Osteocyte (in vitro differentiated cells): ENCODE results near the gene C2CD2L. TPM values are rescaled to one million over a fixed set of nuclear protein-coding genes. Genes with fewer than 3 reads are reported as not detected.
"Not testable (repeated sequence)": the region's sequence is repeated elsewhere in the genome, so short reads cannot be mapped to it uniquely, and the experiment has no call there.

Source experiments
- DNase-seq: peaks from one replicate; pipeline ENCODE4 v3.0.0; 2021; ENCODE audit warnings: mixed read lengths; ENCODE audit not compliant: unreplicated experiment; ENCODE audit errors: extremely low spot score
- H3K27ac Mint-ChIP-seq: one replicate; pipeline ENCODE4 v1.8.0; 2021; ENCODE audit warnings: mild to moderate bottlenecking, mixed read lengths; ENCODE audit not compliant: unreplicated experiment
- H3K27me3 Mint-ChIP-seq: one replicate; pipeline ENCODE4 v1.8.0; 2021; ENCODE audit warnings: mixed read lengths; ENCODE audit not compliant: unreplicated experiment
- H3K36me3 Mint-ChIP-seq: one replicate; pipeline ENCODE4 v1.8.0; 2021; ENCODE audit warnings: mixed read lengths; ENCODE audit not compliant: unreplicated experiment
- H3K4me1 Mint-ChIP-seq: one replicate; pipeline ENCODE4 v1.8.0; 2021; ENCODE audit warnings: mixed read lengths; ENCODE audit not compliant: unreplicated experiment
- H3K4me3 Mint-ChIP-seq: one replicate; pipeline ENCODE4 v1.8.0; 2021; ENCODE audit warnings: mild to moderate bottlenecking, moderate library complexity, mixed read lengths; ENCODE audit not compliant: unreplicated experiment
- H3K9me3 Mint-ChIP-seq: one replicate; pipeline ENCODE4 v1.8.0; 2021; ENCODE audit warnings: mixed read lengths; ENCODE audit not compliant: unreplicated experiment
- total RNA-seq: library from RNA; stranded (reverse); gene quantifications from 2 replicates; pipeline ENCODE4 v1.2.1, GENCODE V29; 2021
- TF ChIP-seq, protein P1 (sequence below): fragments of 200-600 bp; sonication (generic); IDR thresholded peaks from 2 replicates; pipeline ENCODE4 v1.5.0; 2021; ENCODE audit warnings: antibody characterized with exemption, mild to moderate bottlenecking, moderate library complexity

Gene C2CD2L
- total RNA-seq, 1 donor from 2014 or later = 11.7 TPM

DNA sequence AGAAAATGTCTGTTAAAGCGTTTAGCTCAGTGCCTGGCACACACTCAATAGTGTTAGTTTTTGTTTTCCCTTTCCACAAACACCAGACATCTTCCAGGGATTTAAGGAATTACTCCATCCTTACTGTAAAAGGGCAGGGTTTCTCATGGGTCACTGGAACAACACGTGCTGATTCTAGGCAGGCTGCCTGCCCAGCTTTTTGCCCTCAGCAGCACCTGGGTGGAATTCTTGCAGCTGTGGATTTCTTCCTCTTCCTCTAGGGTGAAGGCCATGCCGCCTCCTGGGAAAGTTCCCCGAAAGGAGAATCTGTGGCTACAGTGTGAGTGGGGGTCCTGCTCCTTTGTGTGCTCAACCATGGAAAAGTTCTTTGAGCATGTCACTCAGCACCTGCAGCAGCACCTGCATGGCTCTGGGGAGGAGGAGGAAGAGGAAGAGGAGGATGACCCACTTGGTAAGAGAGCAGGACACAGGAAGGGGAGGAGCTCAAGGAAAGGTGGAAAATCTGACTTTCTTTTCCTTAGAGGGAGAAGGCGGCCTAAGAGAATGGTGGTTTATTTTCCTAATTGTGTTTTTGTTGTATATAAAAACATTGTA, 19.6 kb downstream of the C2CD2L start:
- H3K36me3 Mint-ChIP-seq = peaks cover 28% of the 10 kb centered on the region
- H3K9me3 Mint-ChIP-seq = no peaks in the 10 kb centered on the region
- TF ChIP-seq, protein P1, sequence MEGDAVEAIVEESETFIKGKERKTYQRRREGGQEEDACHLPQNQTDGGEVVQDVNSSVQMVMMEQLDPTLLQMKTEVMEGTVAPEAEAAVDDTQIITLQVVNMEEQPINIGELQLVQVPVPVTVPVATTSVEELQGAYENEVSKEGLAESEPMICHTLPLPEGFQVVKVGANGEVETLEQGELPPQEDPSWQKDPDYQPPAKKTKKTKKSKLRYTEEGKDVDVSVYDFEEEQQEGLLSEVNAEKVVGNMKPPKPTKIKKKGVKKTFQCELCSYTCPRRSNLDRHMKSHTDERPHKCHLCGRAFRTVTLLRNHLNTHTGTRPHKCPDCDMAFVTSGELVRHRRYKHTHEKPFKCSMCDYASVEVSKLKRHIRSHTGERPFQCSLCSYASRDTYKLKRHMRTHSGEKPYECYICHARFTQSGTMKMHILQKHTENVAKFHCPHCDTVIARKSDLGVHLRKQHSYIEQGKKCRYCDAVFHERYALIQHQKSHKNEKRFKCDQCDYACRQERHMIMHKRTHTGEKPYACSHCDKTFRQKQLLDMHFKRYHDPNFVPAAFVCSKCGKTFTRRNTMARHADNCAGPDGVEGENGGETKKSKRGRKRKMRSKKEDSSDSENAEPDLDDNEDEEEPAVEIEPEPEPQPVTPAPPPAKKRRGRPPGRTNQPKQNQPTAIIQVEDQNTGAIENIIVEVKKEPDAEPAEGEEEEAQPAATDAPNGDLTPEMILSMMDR = no peak
- no peak for DNase-seq
- no peaks in the 10 kb centered on the region for H3K27me3 Mint-ChIP-seq
- H3K27ac Mint-ChIP-seq = no peak overlapping the region
- H3K4me1 Mint-ChIP-seq = peaks cover 12% of the 10 kb centered on the region
- no peak overlapping the region for H3K4me3 Mint-ChIP-seq

DNA sequence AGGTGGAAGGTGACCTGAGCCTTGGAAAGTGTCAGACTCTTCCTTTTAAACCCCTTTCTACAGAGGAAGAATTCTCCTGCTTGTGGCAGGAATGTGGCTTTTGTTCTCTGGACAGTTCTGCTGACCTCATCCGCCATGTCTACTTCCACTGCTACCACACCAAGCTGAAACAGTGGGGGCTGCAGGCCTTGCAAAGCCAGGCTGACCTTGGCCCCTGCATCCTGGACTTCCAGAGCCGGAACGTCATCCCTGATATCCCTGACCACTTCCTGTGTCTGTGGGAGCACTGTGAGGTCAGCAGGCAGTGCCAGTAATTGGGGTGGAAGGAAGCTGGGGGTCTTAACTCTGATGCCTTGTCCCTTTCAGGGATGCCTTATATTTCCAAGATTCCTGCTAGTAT, 23.5 kb downstream of the C2CD2L start:
- Mint-ChIP-seq H3K36me3 (peaks cover 41% of the 10 kb centered on the region), H3K9me3 (no peaks in the 10 kb centered on the region), H3K4me3 (no peak overlapping the region), H3K27ac (no peak overlapping the region), H3K27me3 (no peaks in the 10 kb centered on the region), H3K4me1 (no peaks in the 10 kb centered on the region)
- DNase-seq = no peak
- TF ChIP-seq, protein P1 = no peak

DNA sequence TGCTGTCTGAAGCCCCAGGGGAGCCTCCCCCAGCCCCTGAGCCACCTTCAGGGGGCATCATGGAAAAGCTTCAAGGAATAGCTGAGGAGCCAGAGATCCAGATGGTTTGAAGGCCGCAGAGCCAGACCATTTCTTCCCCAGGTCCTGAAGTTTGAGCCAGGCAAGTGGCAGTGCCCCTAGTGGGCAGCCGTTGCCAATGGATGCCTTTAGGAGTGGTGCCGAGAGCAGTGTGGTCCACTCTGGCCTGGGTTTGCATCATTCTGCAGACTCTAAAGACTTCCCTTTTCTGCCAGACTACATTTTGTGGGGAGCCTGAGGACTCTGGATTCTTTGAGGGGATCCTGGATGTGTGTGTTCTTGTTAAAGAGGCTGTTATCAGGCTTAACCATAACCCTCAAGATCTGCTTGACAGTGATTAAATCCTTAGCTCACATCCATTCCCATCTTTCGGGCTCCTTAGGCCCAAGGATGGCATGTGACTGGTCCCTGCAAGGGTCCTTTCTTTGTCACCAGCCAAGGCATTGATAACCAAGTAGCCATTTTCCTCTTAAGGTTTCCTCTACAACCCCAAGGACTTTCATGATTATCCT, 27.3 kb downstream of the C2CD2L start:
- no peak overlapping the region for H3K4me3 Mint-ChIP-seq
- peaks cover 12% of the 10 kb centered on the region for H3K27me3 Mint-ChIP-seq
- no peaks in the 10 kb centered on the region for H3K9me3 Mint-ChIP-seq
- H3K4me1 Mint-ChIP-seq = no peaks in the 10 kb centered on the region
- H3K36me3 Mint-ChIP-seq = peaks cover 34% of the 10 kb centered on the region
- DNase-seq = no peak
- TF ChIP-seq, protein P1 = peak; percentile 51
- H3K27ac Mint-ChIP-seq = no peak overlapping the region

DNA sequence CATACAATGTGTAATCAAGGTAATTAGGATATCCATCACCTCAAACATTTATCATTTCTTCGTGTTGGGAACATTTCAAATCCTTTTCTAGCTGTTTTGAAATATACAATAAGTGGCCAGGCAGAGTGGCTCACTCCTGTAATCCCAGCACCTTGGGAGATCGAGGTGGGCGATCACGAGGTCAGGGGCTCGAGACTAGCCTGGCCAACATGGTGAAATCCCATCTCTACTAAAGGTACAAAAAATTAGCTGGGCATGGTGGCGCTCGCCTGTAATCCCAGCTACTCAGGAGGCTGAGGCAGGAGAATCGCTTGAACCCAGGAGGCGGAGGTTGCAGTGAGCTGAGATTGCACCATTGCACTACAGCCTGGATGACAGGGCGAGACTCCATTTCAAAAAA, 32.1 kb downstream of the C2CD2L start:
- not testable (repeated sequence) for H3K27ac Mint-ChIP-seq, H3K9me3 Mint-ChIP-seq, H3K4me3 Mint-ChIP-seq, H3K36me3 Mint-ChIP-seq, H3K4me1 Mint-ChIP-seq, DNase-seq
- H3K27me3 Mint-ChIP-seq = peaks cover 18% of the 10 kb centered on the region

DNA sequence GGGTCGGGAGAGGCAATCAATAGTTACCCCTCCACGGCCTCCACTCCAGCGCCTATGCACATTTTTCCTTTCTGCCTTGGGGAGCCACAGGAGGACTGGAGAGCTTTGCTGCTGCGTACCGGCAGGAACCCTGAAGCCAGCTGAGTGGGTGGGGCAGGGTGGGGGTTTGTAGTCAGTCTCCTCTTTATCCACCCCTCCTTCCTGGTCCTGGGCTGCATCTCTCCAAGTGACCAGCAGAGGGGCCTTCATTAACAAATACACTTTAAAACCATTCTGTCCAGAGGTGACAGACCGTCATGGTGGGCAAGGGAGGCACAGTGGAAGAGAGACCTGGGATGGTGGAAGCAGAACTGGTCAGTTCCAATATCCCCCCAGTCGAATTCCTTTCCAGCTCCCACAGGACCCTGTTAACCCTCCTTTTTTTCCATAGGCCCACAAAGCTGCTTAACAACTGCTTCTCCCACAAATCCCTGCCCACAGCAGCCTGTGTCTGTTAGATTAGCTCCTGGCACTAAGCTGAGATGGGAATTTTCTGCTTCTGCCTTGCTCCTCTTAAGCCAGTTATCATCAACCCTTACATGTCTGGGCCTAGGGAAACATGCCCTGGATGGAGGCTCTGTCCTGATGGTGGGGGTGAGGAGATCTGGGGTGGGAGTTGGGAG, 37.8 kb downstream of the C2CD2L start:
- no peak overlapping the region for H3K4me3 Mint-ChIP-seq
- H3K4me1 Mint-ChIP-seq = peaks cover 12% of the 10 kb centered on the region
- H3K27me3 Mint-ChIP-seq = peaks cover 22% of the 10 kb centered on the region
- H3K36me3 Mint-ChIP-seq = no peaks in the 10 kb centered on the region
- H3K27ac Mint-ChIP-seq = no peak overlapping the region
- TF ChIP-seq, protein P1 = peak; percentile 72
- no peak for DNase-seq
- no peaks in the 10 kb centered on the region for H3K9me3 Mint-ChIP-seq
